ENCODE data around the gene CIBAR2.

CIBAR2 gene

GRCh38 chr16:85144026-85144915 is 32.0 kb upstream of the CIBAR2 start:
- DNase-seq, result no peak

DNA sequence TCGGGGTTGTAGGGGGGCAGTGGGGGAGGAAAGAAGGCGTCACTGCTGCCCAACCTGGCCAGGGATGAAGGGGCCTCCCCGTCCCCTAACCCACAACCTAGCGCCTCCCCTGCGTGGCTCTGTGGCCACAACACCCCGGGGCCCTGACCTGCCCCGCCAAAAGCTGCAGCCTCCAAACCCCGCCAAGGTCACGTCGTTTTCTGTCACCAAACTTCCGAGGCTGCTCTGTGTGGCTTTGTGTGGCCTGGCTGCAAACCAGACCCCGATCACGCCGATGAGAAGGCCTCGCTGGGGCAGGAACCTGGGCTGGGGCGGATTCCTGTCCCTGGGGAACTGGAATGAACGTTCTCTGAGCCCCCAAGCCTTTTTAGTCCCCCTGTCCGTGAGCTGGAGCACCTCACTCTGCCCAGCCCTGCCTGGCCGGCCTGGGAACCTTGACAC is 30.5 kb upstream of the CIBAR2 start:
- DNase-seq, result no peak

DNA sequence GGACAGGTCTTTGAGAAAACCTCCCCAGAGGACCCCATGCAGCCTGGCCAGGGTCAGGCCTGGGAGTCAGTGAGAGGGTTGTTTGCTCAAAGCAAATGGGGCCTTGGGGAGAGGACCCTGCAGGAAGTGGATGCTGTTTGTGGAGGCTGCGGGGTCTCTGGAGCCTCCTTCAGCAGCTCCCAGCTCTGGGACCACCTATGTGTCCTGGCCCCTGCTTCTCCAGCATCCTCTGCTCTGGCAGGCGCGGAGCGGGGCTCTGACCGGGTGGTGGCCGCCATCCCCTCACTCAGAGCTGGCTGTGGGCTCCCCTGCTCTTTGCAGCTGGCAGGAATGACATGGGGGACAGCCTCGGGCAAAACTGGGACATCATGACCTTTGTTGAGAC is 29.8 kb upstream of the CIBAR2 start:
- DNase-seq, result no peak

DNA sequence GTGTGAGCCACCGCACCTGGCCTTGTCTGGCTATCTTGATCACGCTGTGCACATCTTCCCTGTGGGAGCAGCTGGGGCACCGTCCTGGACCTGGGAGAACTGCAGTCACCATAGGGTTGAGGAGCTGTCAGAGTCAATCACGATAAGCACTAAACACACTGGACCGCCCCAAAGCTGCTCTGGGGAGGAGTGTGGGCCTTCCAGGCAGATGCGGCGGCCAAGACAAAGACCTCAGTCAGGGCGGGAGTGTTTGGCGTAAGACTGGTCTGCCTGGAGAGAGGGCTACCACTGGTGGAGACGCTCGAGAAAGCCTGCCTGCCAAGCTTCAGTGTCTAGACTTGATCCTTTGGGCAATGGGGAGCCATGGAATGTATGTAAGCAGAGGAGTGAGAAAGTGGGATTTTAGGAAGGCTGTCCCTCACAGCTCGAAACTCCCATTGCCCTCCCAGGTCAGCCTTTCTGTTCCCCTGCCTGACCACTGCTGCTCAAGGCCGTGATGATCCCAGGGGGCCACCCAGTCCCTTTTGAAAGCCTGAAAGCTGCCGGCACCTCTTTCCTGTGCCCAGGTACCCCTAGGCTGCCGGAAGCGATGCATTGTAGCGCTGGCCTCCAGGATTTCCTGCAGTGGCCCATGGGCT is 29.3 kb upstream of the CIBAR2 start:
- no peak for DNase-seq

GRCh38 chr16:85140455-85141012 is 28.3 kb upstream of the CIBAR2 start:
- DNase-seq, result no peak

- DNase-seq, result no peak
These were observed 27.6 kb upstream of the CIBAR2 start for GRCh38 chr16:85139881-85140339.

- no peak for DNase-seq
These were observed 26.8 kb upstream of the CIBAR2 start for GRCh38 chr16:85138825-85139627.

DNA sequence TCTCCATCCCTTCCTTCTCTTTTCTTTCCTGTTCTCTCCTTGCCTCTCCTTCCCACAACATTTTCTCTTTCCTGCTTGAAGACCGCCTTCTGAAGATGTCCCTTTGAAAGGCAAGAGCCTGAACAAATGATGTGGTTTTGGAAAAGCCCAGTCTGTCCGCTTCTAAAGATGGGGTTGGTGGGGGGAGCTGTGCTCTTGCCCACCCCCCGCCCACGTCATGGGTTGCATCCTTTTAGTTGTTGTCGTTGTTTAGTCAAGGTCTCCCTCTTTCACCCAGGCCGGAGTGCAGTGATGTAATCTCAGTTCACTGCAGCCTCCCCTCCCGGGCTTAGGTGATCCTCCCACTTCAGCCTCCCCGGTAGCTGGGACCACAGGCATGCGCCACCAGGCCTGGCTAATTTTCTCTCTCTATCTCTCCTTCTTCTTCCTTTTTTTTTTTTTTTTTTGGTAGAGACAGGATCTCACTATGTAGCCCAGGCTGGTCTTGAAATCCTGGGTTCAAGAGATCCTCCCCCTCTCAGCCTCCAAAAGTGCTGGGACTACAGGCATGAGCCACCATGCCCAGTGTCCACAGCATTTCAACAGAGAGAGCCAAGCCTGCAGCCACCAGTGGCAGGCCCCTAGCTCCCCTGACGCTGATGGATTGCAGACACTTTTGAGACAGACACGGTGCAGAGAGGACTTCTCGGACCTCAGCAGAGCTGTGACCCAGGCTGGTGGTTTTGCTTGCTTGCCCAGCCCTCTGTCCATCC is 26.0 kb upstream of the CIBAR2 start:
- no peak for DNase-seq

DNA sequence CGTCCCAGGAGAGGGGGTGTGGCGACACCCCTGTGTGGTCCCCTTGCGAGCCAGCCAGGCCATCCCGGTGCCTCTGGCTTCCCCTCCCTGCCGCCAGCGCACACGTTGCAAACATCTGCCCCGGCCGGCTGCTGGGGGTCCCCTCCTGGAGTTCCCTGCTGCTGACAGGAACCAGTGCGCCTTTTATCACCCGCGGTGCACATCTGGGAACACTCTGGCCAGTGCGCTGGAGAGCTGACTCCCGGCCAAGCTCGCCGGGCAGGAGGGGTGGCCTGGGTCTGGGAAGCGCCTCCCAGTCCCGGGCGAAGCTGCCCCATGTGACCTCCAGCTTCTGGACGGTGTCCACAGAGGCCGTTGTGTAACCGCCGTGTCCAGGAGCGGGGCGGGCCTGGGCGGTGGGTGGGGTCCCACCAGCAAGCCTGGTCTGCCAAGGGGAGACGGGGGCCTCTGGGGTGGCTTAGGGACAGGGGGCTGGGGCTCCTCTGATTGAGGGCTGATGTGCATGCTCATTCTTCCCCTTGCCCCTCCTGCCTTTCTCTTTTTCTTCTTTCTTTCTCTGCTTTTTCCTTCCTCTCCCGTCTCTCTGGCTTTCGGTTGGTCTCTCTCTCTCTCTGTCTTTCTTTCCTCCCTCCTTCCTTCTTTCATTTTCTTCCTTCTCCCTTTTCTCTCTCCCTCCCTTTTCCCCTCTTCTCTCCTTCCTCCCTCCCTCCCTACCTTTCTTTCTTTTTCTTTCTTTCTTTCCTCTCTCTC is 25.2 kb upstream of the CIBAR2 start:
- no peak for DNase-seq

DNA sequence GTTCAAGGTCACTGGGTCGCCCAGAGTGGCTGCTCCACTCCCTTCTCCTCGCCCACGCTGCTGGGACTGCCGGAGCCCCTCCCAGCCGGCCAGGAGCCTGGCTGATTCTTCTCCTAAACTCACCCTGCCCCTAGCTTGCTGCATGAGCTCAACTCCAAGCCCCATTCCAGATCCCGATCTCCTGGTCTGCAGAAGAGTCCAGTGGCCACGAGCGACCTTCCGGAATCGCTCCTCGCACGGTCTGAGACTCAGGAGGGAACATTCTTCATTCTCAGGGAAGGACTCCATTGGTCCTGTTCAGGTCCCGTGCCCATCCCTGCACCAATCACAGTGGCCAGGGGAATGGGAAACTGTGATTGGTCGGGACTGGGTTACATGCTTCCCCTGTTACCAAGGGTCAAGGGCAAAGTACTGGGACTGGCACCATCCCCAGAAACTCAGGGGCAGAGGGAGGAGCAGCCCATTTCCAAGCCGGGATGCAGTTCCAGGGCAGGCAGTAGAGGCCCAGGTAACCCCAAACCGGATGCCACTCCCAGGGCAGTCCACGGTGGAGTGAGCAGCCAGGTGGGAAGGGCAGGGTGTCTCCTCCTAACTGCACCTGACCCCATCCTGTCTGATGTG is 24.5 kb upstream of the CIBAR2 start:
- no peak for DNase-seq

GRCh38 chr16:85136213-85136701 is 24.0 kb upstream of the CIBAR2 start:
- DNase-seq, result no peak

DNA sequence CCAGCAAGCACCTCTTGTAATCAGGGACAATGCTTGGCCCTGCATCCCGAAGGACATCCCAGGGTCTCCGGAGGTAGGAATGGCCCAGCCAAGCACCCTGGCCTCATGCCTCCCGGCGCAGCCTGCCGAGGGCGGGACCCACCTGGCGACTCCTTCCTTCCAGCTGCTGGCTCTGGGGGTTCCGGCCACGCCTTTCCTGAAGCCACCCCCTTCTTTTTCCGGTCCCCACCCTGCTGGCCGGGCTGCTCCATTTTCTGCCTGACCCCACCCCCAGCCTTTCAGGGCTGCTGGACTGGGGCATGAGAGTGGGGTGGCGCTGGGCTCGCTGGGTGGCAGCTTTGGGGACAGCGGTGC is 22.5 kb upstream of the CIBAR2 start:
- DNase-seq, result no peak

GRCh38 chr16:85134076-85134788 is 22.0 kb upstream of the CIBAR2 start:
- no peak for DNase-seq

DNA sequence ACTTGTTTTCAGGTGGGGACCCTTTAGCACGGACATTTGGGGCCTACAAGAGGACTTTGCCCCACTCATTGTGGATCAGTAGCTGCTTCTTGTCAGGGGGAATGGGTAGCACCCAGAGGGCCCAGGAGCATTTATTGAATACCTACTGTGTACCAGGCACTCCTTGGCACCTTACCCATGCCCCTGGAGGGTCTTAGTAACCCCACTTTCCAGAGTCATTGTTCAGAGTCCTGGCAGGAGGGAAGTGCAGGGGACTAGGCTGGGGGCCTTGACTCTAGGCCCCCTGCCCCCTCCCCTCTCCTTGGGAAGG is 21.0 kb upstream of the CIBAR2 start:
- no peak for DNase-seq

DNA sequence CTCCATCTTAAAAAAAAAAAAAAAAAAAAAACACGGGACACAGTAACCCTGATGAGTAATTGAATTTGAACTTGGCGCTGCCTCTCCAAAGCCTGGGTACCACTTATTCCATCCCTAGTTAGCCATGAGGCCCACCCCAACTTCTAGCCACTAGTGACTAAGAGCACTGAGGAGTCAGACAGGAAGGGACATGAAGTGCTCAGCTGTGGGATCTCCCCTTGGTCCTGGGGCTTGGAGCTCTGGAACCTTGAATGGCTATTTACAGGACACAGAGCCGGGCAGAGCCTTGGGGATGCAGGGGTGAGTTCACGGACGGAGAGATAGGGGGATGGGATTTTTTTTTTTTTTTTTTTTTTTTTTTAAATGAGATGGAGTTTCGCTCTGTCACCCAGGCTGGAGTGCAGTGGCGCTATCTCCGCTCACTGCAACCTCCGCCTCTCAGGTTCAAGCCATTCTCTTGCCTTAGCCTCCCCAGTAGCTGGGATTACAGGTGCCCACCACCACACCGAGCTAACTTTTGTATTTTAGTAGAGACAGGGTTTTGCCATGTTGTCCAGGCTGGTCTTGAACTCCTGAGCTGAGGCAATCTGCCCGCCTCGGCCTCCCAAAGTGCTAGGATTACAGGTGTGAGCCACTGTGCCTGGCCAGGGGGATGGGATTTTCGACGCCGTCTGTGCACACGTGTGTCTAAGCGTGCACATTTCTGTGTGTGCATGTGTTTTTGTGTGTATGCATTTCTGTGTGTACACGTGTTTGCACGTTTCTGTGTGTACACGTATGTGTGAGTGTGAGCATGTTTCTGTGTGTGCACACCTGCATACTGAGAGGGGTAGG is 20.4 kb upstream of the CIBAR2 start:
- no peak for DNase-seq

GRCh38 chr16:85130705-85131028 is 18.4 kb upstream of the CIBAR2 start:
- DNase-seq, result no peak

GRCh38 chr16:85129876-85130704 is 17.8 kb upstream of the CIBAR2 start:
- DNase-seq, result no peak

DNA sequence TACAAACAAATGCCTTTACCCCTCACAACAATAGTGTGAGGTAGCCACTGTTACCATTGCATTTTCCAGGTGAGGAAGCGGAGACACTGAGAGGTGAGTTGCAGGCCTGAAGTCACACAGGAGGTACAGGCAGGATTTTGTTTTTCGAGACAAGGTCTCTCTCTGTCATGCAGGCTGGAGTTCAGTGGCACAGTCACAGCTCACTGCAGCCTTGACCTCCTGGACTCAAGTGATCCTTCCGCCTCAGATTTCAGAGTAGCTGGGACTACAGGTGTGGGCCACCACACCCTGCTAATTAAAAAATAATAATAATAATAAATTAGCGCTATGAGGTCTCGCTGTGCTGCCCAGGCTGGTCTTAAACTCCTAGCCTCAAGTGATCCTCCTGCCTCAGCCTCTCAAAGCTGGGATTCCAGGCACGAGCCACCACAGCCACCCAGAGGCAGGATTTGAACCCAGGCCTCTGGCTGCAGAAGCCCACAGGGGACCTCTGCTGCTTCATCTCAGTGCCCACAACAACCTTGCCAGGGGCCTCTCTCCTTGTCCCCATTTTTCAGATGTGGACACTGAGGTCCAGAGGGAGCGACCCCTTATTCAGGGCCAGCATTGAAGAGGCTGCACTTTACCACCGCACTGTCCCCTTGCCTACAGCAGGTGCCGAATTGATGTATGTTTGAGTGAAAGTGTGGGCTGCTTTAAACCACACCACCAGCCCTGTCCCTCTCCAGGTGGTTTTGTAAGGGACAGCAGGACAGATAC is 16.0 kb upstream of the CIBAR2 start:
- no peak for DNase-seq

All from central memory CD4-positive, alpha-beta T cell (primary cell).